HepG2 (cell line): ENCODE data around the gene LSM12. TPM values are rescaled to one million over a fixed set of nuclear protein-coding genes. Genes with fewer than 3 reads are reported as not detected.

Experiments
- AKAP8 ChIP-seq: sonication (generic); formaldehyde crosslinking; IDR thresholded peaks from 2 replicates; pipeline ENCODE4 v1.5.1; 2020; ENCODE audit warnings: mild to moderate bottlenecking, missing genetic modification reagents
- CENPX ChIP-seq: sonication (generic); formaldehyde crosslinking; IDR thresholded peaks from 2 replicates; pipeline ENCODE4 v1.9.0; 2021; ENCODE audit warnings: mild to moderate bottlenecking, missing genetic modification reagents, moderate library complexity
- EHMT2 ChIP-seq: fragments of 200-600 bp; sonication (generic); IDR thresholded peaks from 2 replicates; pipeline ENCODE4 v1.7.0; 2017; ENCODE audit warnings: antibody characterized with exemption, low read depth, low read length, borderline replicate concordance
- ELF3 ChIP-seq: IDR thresholded peaks from 2 replicates; pipeline ENCODE4 v1.6.1; 2016; ENCODE audit warnings: missing genetic modification reagents, missing compliant biosample characterization
- KLF11 ChIP-seq: IDR thresholded peaks from 2 replicates; pipeline ENCODE4 v1.6.1; 2016; ENCODE audit warnings: missing compliant biosample characterization
- NFE2 ChIP-seq: sonication (generic); formaldehyde crosslinking; IDR thresholded peaks from 2 replicates; pipeline ENCODE4 v1.4.0; 2020; ENCODE audit warnings: missing genetic modification reagents
- NKX3-1 ChIP-seq: sonication (generic); formaldehyde crosslinking; IDR thresholded peaks from 2 replicates; pipeline ENCODE4 v1.5.0; 2020; ENCODE audit warnings: missing genetic modification reagents
- PAWR ChIP-seq: sonication (generic); formaldehyde crosslinking; IDR thresholded peaks from 2 replicates; pipeline ENCODE4 v1.4.0; 2020; ENCODE audit warnings: missing genetic modification reagents, mild to moderate bottlenecking, borderline replicate concordance
- TOE1 ChIP-seq: sonication (generic); formaldehyde crosslinking; IDR thresholded peaks from 2 replicates; pipeline ENCODE4 v1.4.0; 2020; ENCODE audit warnings: mild to moderate bottlenecking, missing genetic modification reagents
- YEATS4 ChIP-seq: sonication (generic); formaldehyde crosslinking; IDR thresholded peaks from 2 replicates; pipeline ENCODE4 v1.4.0; 2020; ENCODE audit warnings: missing genetic modification reagents, borderline replicate concordance
- ZFP36L1 ChIP-seq: sonication (generic); formaldehyde crosslinking; IDR thresholded peaks from 2 replicates; pipeline ENCODE4 v1.8.0; 2022; ENCODE audit warnings: mild to moderate bottlenecking, missing genetic modification reagents, moderate library complexity
- ZNF136 ChIP-seq: sonication (generic); formaldehyde crosslinking; IDR thresholded peaks from 2 replicates; pipeline ENCODE4 v1.8.1; 2022; ENCODE audit warnings: low read depth, mild to moderate bottlenecking, moderate library complexity, missing genetic modification reagents
- ZNF17 ChIP-seq: sonication (generic); formaldehyde crosslinking; IDR thresholded peaks from 2 replicates; pipeline ENCODE4 v1.5.0; 2020; ENCODE audit warnings: mild to moderate bottlenecking, missing genetic modification reagents
- ZNF281 ChIP-seq: sonication (generic); formaldehyde crosslinking; IDR thresholded peaks from 2 replicates; pipeline ENCODE4 v1.4.0; 2020; ENCODE audit warnings: missing genetic modification reagents, borderline replicate concordance
- ZNF317 ChIP-seq: sonication (generic); formaldehyde crosslinking; IDR thresholded peaks from 2 replicates; pipeline ENCODE4 v1.5.0; 2020; ENCODE audit warnings: mild to moderate bottlenecking, missing genetic modification reagents
- ZNF644 ChIP-seq: IDR thresholded peaks from 2 replicates; pipeline ENCODE4 v1.6.1; 2016; ENCODE audit warnings: low read depth
- ZNF724P ChIP-seq: sonication (generic); formaldehyde crosslinking; IDR thresholded peaks from 2 replicates; pipeline ENCODE4 v1.8.0; 2022; ENCODE audit warnings: missing genetic modification reagents, borderline replicate concordance
- ZNF740 ChIP-seq: sonication (generic); formaldehyde crosslinking; IDR thresholded peaks from 2 replicates; pipeline ENCODE4 v1.4.0; 2020; ENCODE audit warnings: missing genetic modification reagents
- ZSCAN22 ChIP-seq: sonication (generic); formaldehyde crosslinking; IDR thresholded peaks from 2 replicates; pipeline ENCODE4 v1.4.0; 2020; ENCODE audit warnings: mild to moderate bottlenecking, missing genetic modification reagents
- polyA plus RNA-seq, 8 experiments: library from polyadenylated mRNA; depleted of rRNA in 3 of 8; stranded (reverse) in 7 of 8; unstranded in 1 of 8; fragments of >200 nt; fragmentation: Illumina TruSeq in 4 of 8; extraction: Trizol in 4 of 8; gene quantifications; 2 replicates each; pipeline versions ENCODE4 v1.2.1 to v1.2.3, GENCODE V29; 2011 to 2016; ENCODE audit warnings: low read depth in 4 of 8, missing spikeins in 1 of 8, mixed read lengths in 1 of 8; ENCODE audit not compliant: insufficient read depth in 1 of 8
- total RNA-seq, 5 experiments: library from RNA; depleted of rRNA; stranded (reverse); fragments of >200 nt; fragmentation: Illumina TruSeq; extraction: Trizol; gene quantifications; 2 replicates each; pipeline ENCODE4 v1.2.3, GENCODE V29; 2016; ENCODE audit warnings: low read depth in 1 of 5
- TF ChIP-seq, protein P1 (sequence below): sonication (generic); formaldehyde crosslinking; IDR thresholded peaks from 2 replicates; pipeline ENCODE4 v1.8.0; 2022; ENCODE audit warnings: missing genetic modification reagents, mild to moderate bottlenecking, moderate library complexity, borderline replicate concordance
- TF ChIP-seq, protein P2 (sequence below): sonication (generic); formaldehyde crosslinking; IDR thresholded peaks from 2 replicates; pipeline ENCODE4 v1.5.0; 2020; ENCODE audit warnings: missing genetic modification reagents

Gene LSM12
- total and polyA plus RNA-seq, 2 of the 13 experiments (the other 11 are each of a cell fraction or from before 2014, with no cell fraction given): 52.8 to 55.7 TPM

- TF ChIP-seq ZNF740 (CRISPR knock-in tag): no peak
- TF ChIP-seq, protein P1, sequence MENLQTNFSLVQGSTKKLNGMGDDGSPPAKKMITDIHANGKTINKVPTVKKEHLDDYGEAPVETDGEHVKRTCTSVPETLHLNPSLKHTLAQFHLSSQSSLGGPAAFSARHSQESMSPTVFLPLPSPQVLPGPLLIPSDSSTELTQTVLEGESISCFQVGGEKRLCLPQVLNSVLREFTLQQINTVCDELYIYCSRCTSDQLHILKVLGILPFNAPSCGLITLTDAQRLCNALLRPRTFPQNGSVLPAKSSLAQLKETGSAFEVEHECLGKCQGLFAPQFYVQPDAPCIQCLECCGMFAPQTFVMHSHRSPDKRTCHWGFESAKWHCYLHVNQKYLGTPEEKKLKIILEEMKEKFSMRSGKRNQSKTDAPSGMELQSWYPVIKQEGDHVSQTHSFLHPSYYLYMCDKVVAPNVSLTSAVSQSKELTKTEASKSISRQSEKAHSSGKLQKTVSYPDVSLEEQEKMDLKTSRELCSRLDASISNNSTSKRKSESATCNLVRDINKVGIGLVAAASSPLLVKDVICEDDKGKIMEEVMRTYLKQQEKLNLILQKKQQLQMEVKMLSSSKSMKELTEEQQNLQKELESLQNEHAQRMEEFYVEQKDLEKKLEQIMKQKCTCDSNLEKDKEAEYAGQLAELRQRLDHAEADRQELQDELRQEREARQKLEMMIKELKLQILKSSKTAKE (CRISPR knock-in tag): no peak
- no peak for TF ChIP-seq EHMT2
- peak; percentile 51; the same call in 1 of the 2 replicates for TF ChIP-seq ZNF724P
- TF ChIP-seq ELF3: peak; percentile 88
- 0 out of 2 replicates have a peak, but pooled peaks have one; percentile 18 for TF ChIP-seq PAWR (CRISPR knock-in tag)
- TF ChIP-seq CENPX: no peak
- no peak for TF ChIP-seq TOE1
- no peak for TF ChIP-seq ZNF136 (CRISPR knock-in tag)
- no peak for TF ChIP-seq NKX3-1 (CRISPR knock-in tag)
- TF ChIP-seq ZNF17 (CRISPR knock-in tag): no peak
- no peak for TF ChIP-seq ZNF644
- no peak; the same call in 1 of the 2 replicates for TF ChIP-seq AKAP8 (CRISPR knock-in tag)
- no peak for TF ChIP-seq NFE2 (CRISPR knock-in tag)
- no peak for TF ChIP-seq KLF11 (CRISPR knock-in tag)
- TF ChIP-seq YEATS4 (CRISPR knock-in tag): peak; percentile 85; the same call in 1 of the 2 replicates
- TF ChIP-seq ZFP36L1 (CRISPR knock-in tag): no peak; the same call in 1 of the 2 replicates
- TF ChIP-seq, protein P2, sequence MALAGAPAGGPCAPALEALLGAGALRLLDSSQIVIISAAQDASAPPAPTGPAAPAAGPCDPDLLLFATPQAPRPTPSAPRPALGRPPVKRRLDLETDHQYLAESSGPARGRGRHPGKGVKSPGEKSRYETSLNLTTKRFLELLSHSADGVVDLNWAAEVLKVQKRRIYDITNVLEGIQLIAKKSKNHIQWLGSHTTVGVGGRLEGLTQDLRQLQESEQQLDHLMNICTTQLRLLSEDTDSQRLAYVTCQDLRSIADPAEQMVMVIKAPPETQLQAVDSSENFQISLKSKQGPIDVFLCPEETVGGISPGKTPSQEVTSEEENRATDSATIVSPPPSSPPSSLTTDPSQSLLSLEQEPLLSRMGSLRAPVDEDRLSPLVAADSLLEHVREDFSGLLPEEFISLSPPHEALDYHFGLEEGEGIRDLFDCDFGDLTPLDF (CRISPR knock-in tag): no peak
- TF ChIP-seq ZNF281 (CRISPR knock-in tag): peak; percentile 91
- TF ChIP-seq ZNF317: no peak; the same call in 1 of the 2 replicates
- TF ChIP-seq ZSCAN22 (CRISPR knock-in tag): no peak; the same call in 1 of the 2 replicates
Measured at GRCh38 chr17:44066204-44066930, at the start of gene LSM12 (continued).
